Liver (tissue), 9 donors: Measurements from ENCODE around the gene ABCA13. TPM values are rescaled to one million over a fixed set of nuclear protein-coding genes. Genes with fewer than 3 reads are reported as not detected.

Source experiments
- DNase-seq: peaks from one replicate; pipeline ENCODE4 v3.0.0-alpha.2; 2017; ENCODE audit warnings: low spot score
- H3K27ac ChIP-seq, 2 donors: one replicate each; pipeline ENCODE4 v1.7.0; 2013; ENCODE audit warnings: inconsistent platforms in 2 of 2, low read length in 2 of 2, control low read depth in 1 of 2, low read depth in 1 of 2, mild to moderate bottlenecking in 1 of 2
- H3K27me3 ChIP-seq, 4 donors: one replicate each; pipeline versions ENCODE4 v1.6.1 to v1.7.0; 2013; ENCODE audit warnings: low read length in 3 of 4, inconsistent platforms in 1 of 4, mild to moderate bottlenecking in 1 of 4, moderate library complexity in 1 of 4; ENCODE audit not compliant: control insufficient read depth in 4 of 4, insufficient read depth in 4 of 4
- H3K36me3 ChIP-seq, 4 donors: one replicate each; pipeline versions ENCODE4 v1.6.1 to v1.7.0; 2013; ENCODE audit warnings: low read length in 3 of 4, mild to moderate bottlenecking in 3 of 4, low read depth in 1 of 4, moderate library complexity in 1 of 4; ENCODE audit not compliant: control insufficient read depth in 4 of 4, insufficient read depth in 3 of 4
- H3K4me1 ChIP-seq, 4 donors: one replicate each; pipeline versions ENCODE4 v1.6.1 to v1.7.0; 2013; ENCODE audit warnings: low read length in 3 of 4, mild to moderate bottlenecking in 3 of 4, moderate library complexity in 1 of 4; ENCODE audit not compliant: control insufficient read depth in 4 of 4, insufficient read depth in 4 of 4
- H3K4me3 ChIP-seq, 3 donors: one replicate each; pipeline versions ENCODE4 v1.6.1 to v1.7.0; 2013; ENCODE audit warnings: low read length in 3 of 3, control low read depth in 1 of 3, low read depth in 1 of 3, mild to moderate bottlenecking in 1 of 3
- H3K9ac ChIP-seq, 2 donors: one replicate each; pipeline ENCODE4 v1.7.0; 2013; ENCODE audit warnings: low read length in 2 of 2, mild to moderate bottlenecking in 2 of 2, moderate library complexity in 2 of 2, control low read depth in 1 of 2, low read depth in 1 of 2
- H3K9me3 ChIP-seq, 4 donors: one replicate each; pipeline versions ENCODE4 v1.6.1 to v1.7.0; 2013; ENCODE audit warnings: low read length in 3 of 4; ENCODE audit not compliant: control insufficient read depth in 4 of 4
- ATF3 ChIP-seq: IDR thresholded peaks from 2 replicates; pipeline ENCODE4 v1.6.1; 2016; ENCODE audit warnings: antibody characterized with exemption
- CTCF ChIP-seq: fragments of 150-350 bp; IDR thresholded peaks from 2 replicates; pipeline ENCODE4 v1.5.1; 2017; ENCODE audit warnings: improper control_type of control experiment, low read depth, low read length; ENCODE audit not compliant: missing input control
- EGR1 ChIP-seq, 2 donors: IDR thresholded peaks; 2 replicates each; pipeline ENCODE4 v1.6.1; 2016 to 2018; ENCODE audit warnings: antibody characterized with exemption in 2 of 2, low read depth in 2 of 2
- FOXA1 ChIP-seq: IDR thresholded peaks from 2 replicates; pipeline ENCODE4 v1.6.1; 2016; ENCODE audit warnings: antibody characterized with exemption
- FOXA2 ChIP-seq: IDR thresholded peaks from 2 replicates; pipeline ENCODE4 v1.6.1; 2016; ENCODE audit warnings: antibody characterized with exemption
- GABPA ChIP-seq, 2 donors: IDR thresholded peaks in 1 of 2; conservative IDR thresholded peaks in 1 of 2; 2 replicates each; pipeline ENCODE4 v1.6.1; 2016; ENCODE audit warnings: antibody characterized with exemption in 2 of 2, mild to moderate bottlenecking in 1 of 2, moderate library complexity in 1 of 2
- HNF4A ChIP-seq, 2 donors: conservative IDR thresholded peaks; 2 replicates each; pipeline ENCODE4 v1.6.1; 2016; ENCODE audit warnings: antibody characterized with exemption in 2 of 2, mild to moderate bottlenecking in 2 of 2
- HNF4G ChIP-seq: IDR thresholded peaks from 2 replicates; pipeline ENCODE4 v1.6.1; 2016; ENCODE audit warnings: antibody characterized with exemption
- JUND ChIP-seq, 2 donors: IDR thresholded peaks; 2 replicates each; pipeline ENCODE4 v1.6.1; 2016; ENCODE audit warnings: antibody characterized with exemption in 2 of 2
- MAX ChIP-seq: IDR thresholded peaks from 2 replicates; pipeline ENCODE4 v1.6.1; 2016; ENCODE audit warnings: antibody characterized with exemption
- NR2F2 ChIP-seq: IDR thresholded peaks from 2 replicates; pipeline ENCODE4 v1.6.1; 2016; ENCODE audit warnings: antibody characterized with exemption
- RAD21 ChIP-seq, 2 donors: IDR thresholded peaks; 2 replicates each; pipeline ENCODE4 v1.6.1; 2016; ENCODE audit warnings: antibody characterized with exemption in 2 of 2, mild to moderate bottlenecking in 2 of 2
- REST ChIP-seq: IDR thresholded peaks from 2 replicates; pipeline ENCODE4 v1.6.1; 2016; ENCODE audit warnings: antibody characterized with exemption, mild to moderate bottlenecking
- RXRA ChIP-seq, 2 donors: IDR thresholded peaks; 2 replicates each; pipeline ENCODE4 v1.6.1; 2017 to 2018; ENCODE audit warnings: antibody characterized with exemption in 2 of 2, mild to moderate bottlenecking in 1 of 2
- SP1 ChIP-seq: IDR thresholded peaks from 2 replicates; pipeline ENCODE4 v1.6.1; 2018; ENCODE audit warnings: antibody characterized with exemption, mild to moderate bottlenecking
- TAF1 ChIP-seq: conservative IDR thresholded peaks from 2 replicates; pipeline ENCODE4 v1.6.1; 2016; ENCODE audit warnings: antibody characterized with exemption, mild to moderate bottlenecking
- YY1 ChIP-seq: IDR thresholded peaks from 2 replicates; pipeline ENCODE4 v1.6.1; 2016; ENCODE audit warnings: antibody characterized with exemption, mild to moderate bottlenecking
- ZBTB33 ChIP-seq: IDR thresholded peaks from 2 replicates; pipeline ENCODE4 v1.6.1; 2016; ENCODE audit warnings: antibody characterized with exemption
- WGBS: extraction: QIAGEN DNeasy Blood & Tissue Kit; methylation state at CpG from one replicate; pipeline ENCODE4 v1.1.7; 2013; 5-methylcytosine and 5-hydroxymethylcytosine counted together
- polyA plus RNA-seq, 2 donors: library from polyadenylated mRNA; stranded (reverse) in 1 of 2; unstranded in 1 of 2; fragments of 200-250 nt in 1 of 2; fragments of >200 nt in 1 of 2; fragmentation: Nextera tagmentation in 1 of 2; extraction: Ambion mirVana in 1 of 2; gene quantifications; one replicate each; pipeline versions ENCODE4 v1.2.1 to v1.2.3, GENCODE V29; 2013 to 2015
- total RNA-seq, 2 donors: library from RNA; depleted of rRNA; stranded (reverse); fragments of >200 nt; gene quantifications; one replicate each; pipeline ENCODE4 v1.2.3, GENCODE V29; 2014
- donor health status: healthy.
- donor health status: healthy.
- donor health status: healthy.
- donor health status: healthy.
- donor health status: healthy.

Gene ABCA13
- total and polyA plus RNA-seq, 4 donors, result 0.22 to 1.0 (median 0.66) TPM

DNA sequence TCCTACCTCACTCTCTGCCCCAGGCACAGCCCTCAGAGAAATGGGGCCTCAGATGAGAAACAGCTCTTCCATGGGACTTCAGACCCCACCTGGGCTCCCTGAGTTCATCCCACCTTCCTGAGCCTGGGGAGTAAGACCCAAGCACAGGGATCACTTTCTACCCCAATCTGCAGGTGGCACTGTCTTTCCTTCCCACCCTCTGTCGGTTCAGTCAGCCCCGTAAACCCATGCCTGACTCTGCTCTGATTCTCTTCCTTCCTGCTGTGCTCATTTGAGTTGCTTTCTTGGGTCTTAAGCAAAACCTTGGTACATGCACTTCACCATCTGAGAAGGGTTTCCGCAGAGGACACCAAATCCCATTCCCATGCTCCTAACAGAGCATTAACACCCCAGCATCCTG, 446.7 kb downstream of the ABCA13 start:
- no peak for DNase-seq
- 77% methylated on average over 3 of the region's 3 CpGs for WGBS
- Histone ChIP-seq H3K9me3 (no peaks in the 10 kb centered on the region), H3K9ac (no peak overlapping the region), H3K4me3 (no peak overlapping the region), H3K36me3 (no peaks in the 10 kb centered on the region), H3K27ac (no peak overlapping the region), H3K27me3 (no peaks in the 10 kb centered on the region), H3K4me1 (no peaks in the 10 kb centered on the region)
- TF ChIP-seq NR2F2 (no peak), HNF4G (no peak), ATF3 (no peak), HNF4A (conservative IDR thresholded peaks at IDR 0.05) (no peak), CTCF (no peak), YY1 (no peak), TAF1 (no peak), REST (no peak), GABPA (IDR thresholded peaks at IDR 0.05 in 1 of 2, conservative IDR thresholded peaks at IDR 0.05 in 1 of 2) (no peak), MAX (no peak), SP1 (no peak), RXRA (IDR thresholded peaks at IDR 0.05) (no peak), JUND (IDR thresholded peaks at IDR 0.05) (no peak)

DNA sequence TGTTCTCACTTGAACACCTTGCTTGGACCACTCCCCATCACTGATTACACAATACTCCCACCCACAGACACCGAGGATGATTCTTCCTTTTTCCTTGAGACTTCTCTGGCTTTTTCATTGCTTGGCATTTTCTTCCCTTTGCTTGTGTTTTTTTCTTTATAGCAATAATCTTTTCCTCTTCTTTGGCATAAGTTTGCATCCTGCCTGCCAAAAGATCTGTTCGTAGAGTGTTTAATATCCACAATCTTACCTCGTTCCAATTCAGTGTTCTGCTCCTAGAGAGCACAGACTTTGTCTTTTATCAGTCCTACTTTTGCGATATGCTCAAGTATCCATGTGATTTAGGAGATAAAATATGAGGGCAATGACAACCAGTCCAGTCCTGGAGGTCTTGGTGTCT, 449.8 kb downstream of the ABCA13 start:
- Histone ChIP-seq H3K4me1 (no peaks in the 10 kb centered on the region), H3K27me3 (no peaks in the 10 kb centered on the region), H3K4me3 (no peak overlapping the region), H3K36me3 (no peaks in the 10 kb centered on the region), H3K27ac (no peak overlapping the region), H3K9me3 (no peaks in the 10 kb centered on the region), H3K9ac (no peak overlapping the region)
- TF ChIP-seq FOXA1, result no peak
- no peak for TF ChIP-seq SP1
- no peak for TF ChIP-seq ATF3
- TF ChIP-seq ZBTB33, result no peak
- no peak for TF ChIP-seq HNF4G
- TF ChIP-seq FOXA2, result no peak
- no peak for TF ChIP-seq EGR1 (IDR thresholded peaks at IDR 0.05; ENCODE audit: low read depth in 2 of 2)
- TF ChIP-seq REST, result no peak
- no peak for TF ChIP-seq MAX
- no peak for TF ChIP-seq HNF4A (conservative IDR thresholded peaks at IDR 0.05)
- no peak for TF ChIP-seq NR2F2
- no peak for TF ChIP-seq RAD21 (IDR thresholded peaks at IDR 0.05)
- no peak for TF ChIP-seq TAF1
- WGBS, result 61% methylated on average over 4 of the region's 4 CpGs
- no peak for DNase-seq
